Skeletal muscle cell (primary cell): ENCODE results near the gene MIX23.
A peak's percentile ranks its signal among the peaks of the same experiment; 100 is the strongest.

Experiments
- DNase-seq: peaks from one replicate; pipeline ENCODE4 v3.0.0-alpha.2; 2010; ENCODE audit warnings: low read depth
- H3K4me3 ChIP-seq: 2 replicates; pipeline ENCODE4 v1.5.1; 2011; ENCODE audit warnings: low read depth, mild to moderate bottlenecking, control low read depth, low read length, moderate library complexity

Gene MIX23

DNA sequence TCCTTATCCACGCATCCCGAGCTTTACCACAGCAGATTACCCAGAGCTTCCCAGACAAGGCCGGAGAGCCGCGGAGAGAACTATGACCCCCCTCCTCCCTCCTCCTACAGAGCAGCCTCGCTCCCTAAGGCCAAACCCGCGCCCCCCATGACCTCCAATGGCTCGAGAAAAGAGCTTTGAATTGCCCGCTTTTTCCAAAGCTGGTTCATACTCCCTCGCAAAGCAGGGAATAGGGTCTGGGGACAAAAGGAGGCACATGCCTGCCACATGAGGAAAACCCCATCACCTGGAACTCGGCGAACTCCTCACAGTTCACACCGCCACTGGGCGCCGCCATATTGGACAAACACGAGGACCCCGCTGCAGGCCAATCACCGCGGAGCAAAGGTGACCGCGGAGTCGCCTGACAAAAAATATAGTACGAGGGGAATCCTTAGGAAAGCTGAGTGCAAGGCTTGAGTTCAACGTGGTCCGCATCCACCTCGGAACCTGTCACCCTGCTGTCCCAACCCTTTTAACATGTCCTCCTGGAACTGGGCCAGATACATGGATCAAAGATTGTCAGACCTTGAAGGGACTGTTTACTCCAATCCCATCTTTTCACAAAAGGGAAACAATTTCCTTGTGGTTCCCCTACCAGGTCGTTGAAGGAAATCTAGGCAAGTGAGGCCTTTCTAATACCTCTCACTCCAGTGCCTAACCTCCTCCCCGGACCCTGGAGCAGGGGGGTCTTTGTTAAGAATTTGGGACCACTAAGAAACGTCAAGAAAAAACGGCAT, at the start of gene MIX23:
TSS of gene MIX23 (minus strand) at position 344 of the 779 bp plus-strand sequence. CDS start at position 337, 7 bp downstream.
- H3K4me3 ChIP-seq: peak within 1 kb of the TSS; percentile 95
- peak; percentile 45 for DNase-seq

DNA sequence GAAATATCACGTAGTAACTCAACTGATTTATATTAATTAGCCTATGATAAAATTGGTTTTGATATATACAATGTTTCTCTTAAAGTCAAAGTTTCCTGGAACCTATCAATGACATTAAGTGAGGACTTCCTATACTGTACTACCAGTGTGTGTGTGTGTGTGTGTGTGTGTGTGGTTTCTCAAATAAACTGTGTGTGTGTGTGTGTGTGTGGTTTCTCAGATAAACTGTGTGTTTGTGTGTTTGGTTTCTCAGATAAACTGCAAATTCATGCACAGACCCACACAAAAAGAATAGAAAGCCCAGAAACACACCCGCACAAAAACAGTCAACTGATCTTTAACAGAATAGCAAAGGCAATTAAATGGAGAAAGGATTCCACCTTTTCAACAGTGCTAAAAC, 47.3 kb upstream of the MIX23 start:
- no peak for DNase-seq
- H3K4me3 ChIP-seq: no peak overlapping the region

DNA sequence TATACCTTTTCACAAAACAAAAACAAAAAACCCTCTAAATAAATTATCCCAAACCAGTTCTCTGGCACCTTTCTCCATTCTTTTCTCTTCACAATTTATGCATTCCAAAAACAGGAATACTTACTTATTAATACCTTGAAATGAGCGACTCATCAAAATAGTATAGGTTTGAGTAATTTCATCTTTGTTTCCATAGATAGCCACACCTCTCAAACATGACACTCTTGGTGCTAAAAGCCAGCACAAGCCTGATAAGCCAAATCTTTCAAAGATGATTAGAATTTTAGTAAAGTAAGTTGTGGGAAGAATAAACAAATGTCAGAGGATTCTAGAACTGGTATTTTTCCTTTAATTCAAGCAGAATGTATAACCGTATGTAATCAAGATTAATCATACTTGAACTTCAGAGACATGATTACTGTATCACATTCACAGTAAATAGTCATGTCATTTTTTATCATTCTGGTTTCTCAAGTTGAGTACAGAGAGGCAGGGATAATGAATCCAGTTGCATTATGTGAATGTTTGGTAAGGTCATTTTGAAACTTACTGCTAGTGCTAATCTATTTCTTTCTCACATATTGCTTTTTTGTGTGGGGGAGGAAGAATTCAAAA, 44.9 kb upstream of the MIX23 start:
- no peak overlapping the region for H3K4me3 ChIP-seq
- DNase-seq: no peak

DNA sequence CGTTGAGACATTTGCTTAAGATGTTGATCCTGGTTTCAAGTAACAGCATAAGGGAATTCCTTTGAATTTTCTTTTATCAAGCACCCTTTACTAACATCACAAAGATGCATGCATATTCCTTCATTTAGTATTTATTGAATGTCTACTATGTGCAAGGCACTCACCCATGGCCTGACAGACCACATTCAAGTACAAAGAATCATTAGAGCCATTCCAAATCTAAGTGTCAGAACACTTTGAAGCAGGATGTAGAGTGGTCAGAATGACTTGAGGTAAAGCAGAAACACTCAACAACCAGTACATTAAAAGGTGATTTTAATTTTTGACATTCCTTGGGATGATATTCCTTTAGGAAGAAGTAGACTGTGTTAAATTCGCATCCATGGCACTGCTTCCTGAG, 38.8 kb upstream of the MIX23 start:
- no peak overlapping the region for H3K4me3 ChIP-seq
- DNase-seq: no peak

DNA sequence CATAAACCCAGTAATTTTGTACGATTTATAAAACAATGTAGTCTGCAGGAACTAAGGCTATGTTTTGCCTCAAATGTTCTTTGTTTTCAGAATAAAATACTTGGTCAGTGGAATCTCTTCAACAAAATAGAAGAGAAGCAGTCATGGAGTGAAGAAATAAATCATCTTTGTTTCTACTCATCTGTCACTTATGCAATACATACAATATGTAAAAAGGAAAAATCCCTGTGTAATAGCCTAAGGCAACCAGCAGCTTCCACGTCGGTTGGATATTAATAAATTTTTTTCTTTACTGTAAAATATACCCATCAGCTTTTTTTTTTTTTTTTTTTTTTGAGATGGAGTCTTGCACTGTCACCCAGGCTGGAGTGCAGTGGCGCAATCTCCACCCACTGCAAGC, 38.1 kb upstream of the MIX23 start:
- H3K4me3 ChIP-seq: no peak overlapping the region
- DNase-seq: no peak

DNA sequence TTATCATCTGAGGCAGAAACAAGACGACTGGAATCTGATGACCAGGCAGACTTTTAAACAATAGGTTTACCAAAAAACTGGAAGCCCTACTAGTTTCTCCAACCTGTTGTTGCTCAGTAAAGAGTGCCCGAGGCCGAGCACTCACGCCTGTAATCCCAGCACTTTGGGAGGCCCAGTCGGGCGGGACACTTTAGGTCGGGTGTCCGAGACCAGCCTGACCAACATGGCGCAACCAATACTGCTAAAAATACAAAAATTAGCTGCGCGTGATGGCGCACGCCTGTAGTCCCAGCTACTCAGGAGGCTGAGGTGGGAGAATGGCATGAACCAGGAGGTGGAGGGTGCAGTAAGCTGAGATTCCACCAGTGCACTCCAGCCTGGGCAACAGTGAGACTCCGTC, 33.9 kb upstream of the MIX23 start:
- peak overlapping the region; percentile 94 for H3K4me3 ChIP-seq
- DNase-seq: no peak

DNA sequence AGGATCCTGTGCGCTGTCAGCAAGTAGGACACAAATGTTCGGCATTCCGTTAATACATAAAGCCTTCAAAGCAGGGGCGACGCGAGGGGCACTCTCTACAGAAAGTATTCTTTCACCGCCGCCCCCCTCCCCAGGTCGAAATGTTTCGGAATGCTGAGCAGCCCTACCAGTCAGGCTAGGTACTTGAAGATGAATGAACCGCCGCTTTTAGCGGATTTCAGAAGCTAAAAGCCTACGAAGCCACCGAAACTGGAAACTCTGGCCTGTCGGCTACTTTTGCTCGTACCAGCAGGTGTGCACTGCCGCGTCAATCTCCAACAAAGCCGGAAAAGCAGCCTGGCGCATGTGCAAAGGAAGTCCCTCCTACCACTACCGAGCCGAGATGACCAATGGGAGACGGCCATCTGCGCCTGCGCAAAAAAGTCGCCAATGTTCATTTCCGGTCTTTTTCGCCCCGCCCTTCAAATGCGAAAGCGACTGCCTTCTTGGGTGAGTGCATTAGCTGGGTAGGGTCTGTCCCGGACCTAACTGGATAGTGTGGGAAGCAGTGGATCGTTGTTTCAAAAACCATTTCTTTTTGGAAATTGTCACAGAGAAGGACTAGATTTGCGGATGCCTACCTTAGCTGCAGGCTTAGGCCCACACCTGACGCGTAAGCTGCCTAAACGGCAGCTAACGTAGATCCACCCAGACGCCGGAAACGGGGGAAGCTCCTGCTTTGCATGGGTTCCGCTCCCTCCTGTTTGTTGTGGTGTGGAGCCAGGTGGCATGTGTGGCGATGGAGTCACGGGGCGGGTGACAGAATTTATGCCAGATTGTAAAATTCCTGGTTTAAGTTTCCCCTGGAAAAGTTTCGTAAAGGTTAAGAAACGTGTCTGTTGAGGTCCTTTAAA, 33.0 kb upstream of the MIX23 start, which contains the start of gene WDR5B:
TSS of gene WDR5B (minus strand) at position 301 of the 893 bp plus-strand sequence. CDS start 534 bp downstream, outside the sequence.
- peak within 1 kb of the TSS; percentile 94 for H3K4me3 ChIP-seq
- DNase-seq: peak; percentile 86

DNA sequence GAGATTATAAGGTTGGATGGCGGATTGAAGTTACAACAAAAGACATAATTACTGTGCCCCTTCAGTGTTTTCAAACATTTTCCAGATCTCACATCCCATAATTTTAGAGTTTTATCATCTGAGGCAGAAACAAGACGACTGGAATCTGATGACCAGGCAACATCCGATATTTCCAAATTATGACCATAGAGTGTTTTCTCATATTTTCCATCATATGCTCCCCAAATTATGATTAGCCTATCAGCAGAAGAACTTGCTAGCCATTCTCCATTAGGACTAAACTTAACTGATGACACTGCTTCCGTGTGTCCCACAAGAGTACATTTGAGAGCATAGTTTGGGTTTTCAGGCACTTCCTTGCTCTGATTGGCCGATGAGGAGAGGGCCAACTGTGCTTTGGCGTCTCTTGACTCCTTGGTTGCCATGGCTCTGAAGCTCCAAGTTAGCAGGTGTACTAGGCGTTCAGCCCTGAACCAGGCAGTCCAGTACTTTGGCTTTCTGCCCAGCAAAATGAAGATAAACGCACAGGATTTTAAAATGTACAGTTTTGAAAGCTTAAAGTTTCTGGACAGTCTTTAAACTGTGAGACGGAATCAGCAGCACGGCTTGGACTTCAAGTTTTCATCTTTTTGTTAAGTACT, 32.2 kb upstream of the MIX23 start:
- DNase-seq: peak; percentile 23
- peak overlapping the region; percentile 94 for H3K4me3 ChIP-seq

DNA sequence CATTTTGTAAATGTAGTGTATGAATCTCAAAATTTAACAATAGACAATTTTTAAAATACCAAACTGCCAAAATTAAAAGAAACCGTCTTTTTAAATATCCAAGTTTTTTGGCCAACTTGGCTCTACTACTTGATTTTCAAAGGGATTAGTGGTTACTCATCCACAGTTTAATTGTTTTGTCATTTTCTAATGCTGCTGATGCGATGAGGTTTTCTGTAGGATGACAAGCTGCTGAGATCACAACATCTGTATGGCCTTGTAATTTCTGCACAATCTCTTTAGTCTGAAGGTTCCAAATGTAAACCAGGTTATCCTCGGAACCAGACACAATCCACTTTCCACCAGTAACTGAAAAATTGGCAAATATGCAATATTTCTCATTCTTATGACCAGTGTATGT, 31.4 kb upstream of the MIX23 start:
- no peak overlapping the region for H3K4me3 ChIP-seq

DNA sequence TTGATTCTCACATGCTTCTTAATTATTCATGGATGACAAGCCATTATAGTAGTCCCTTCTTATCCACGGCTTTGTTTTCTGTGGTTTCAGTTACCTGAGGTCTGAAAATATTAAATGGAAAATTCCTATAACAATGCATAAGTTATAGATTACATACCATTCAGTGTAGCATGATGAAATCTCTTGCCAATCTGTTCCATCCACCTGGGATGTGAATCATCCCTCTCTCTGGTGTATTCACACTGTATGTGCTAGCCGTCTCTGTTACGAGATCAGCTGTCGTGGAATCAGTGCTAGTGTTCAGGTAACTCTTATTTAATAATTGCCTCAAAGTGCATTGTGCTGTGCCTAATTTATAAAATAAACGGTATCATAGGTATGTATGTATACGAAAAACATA, 27.6 kb upstream of the MIX23 start:
- DNase-seq: no peak

More for the DNA sequence above, 31.4 kb upstream of the MIX23 start:
- DNase-seq: no peak

DNA sequence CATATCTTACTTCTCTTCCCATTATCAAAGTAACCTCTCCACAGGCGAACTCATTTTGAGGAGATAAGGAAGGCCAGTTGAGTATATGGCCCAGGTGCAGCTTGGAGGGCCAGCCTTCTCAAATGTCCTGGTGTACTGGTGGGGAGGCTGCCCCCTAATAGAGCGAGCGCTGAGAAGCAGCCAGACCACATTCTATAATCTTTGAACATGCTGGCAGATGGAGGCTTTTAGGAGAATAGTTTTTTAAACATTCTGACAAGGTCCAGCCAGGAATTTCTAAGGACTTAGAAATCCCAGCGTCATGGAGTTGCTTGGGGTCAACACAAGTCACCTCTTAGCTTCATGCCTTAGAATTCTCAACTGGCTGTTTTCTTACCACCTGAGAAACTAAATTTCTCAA, 27.1 kb upstream of the MIX23 start:
- H3K4me3 ChIP-seq: no peak overlapping the region
- DNase-seq: no peak

More for the DNA sequence above, 27.6 kb upstream of the MIX23 start:
- no peak overlapping the region for H3K4me3 ChIP-seq

DNA sequence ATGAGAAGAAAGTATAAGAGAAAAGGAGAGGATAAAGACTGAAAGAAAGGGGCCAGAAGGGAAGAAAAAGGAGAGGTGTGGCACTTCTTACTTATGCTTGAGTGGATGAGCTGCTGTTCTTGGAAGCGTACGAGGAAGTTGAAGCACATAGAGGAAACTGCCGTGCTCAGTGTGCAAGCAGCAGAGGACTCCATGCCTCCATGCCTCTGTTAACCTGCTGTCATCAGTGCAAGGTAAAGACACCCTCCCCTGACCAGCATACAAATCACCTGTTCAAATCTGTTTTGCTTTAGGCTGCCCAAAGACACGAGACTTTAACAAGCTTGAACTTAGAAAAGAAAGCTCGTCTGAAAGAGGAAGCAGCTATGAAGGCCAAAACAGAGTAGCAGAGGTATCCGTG, 26.4 kb upstream of the MIX23 start:
- no peak for DNase-seq
- H3K4me3 ChIP-seq: no peak overlapping the region

DNA sequence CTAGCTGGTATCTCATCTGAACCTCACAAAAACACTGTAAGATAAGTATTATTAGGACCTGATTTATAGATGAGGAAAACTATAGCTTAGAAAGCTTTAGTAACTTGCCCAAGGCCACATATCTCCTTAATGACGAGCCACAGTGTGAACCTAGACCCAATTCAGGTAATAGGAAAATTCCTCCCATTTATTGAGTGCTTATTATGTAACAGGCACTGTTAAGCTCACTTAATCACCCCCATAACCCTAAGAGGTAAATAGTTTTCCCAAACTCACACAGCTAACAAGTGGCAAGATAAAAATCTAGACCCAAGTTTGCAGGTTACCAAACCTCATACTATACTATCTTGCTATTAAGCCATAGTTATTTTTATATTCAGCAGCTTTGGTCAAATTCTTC, 24.9 kb upstream of the MIX23 start:
- H3K4me3 ChIP-seq: no peak overlapping the region

DNA sequence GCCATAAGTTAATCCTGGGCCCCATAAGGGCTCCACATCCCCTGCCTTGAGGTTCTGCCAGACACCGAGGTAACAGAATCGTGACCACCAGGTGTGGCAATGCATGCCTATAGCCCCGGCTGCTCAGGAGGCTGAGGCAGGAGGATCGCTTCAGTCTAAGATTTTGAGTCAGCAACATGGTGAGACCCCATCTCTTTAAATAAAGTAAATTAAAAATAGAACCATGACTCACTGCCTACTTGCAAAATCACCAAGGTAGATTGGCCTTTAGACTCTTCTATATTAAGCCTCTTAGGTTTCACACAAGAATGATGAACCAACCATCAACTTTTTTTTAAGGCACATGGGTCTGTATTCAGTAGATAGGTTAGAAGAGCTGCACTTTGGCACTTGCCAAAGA, 23.2 kb upstream of the MIX23 start:
- no peak overlapping the region for H3K4me3 ChIP-seq
- DNase-seq: no peak

More for the DNA sequence above, 24.9 kb upstream of the MIX23 start:
- DNase-seq: no peak

DNA sequence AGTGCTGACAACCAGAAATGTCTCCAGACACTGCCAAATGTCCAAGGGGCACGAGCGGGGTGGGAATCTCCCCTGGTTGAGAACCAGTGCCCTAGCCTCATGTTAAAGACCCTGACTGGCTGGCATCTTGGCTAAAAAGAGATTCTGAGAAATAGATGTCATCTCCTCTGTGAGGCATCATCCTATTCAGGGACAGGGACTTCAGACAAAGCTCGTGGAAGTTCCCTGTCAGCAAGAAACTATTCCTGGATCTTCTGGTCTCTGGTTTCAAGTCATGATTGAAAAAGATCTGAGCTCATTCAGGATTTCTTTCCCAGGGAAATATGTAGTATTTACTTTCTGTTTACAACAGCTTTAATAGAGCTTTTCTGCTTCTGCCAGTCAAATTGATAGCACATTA, 22.0 kb upstream of the MIX23 start:
- DNase-seq: no peak
- no peak overlapping the region for H3K4me3 ChIP-seq

DNA sequence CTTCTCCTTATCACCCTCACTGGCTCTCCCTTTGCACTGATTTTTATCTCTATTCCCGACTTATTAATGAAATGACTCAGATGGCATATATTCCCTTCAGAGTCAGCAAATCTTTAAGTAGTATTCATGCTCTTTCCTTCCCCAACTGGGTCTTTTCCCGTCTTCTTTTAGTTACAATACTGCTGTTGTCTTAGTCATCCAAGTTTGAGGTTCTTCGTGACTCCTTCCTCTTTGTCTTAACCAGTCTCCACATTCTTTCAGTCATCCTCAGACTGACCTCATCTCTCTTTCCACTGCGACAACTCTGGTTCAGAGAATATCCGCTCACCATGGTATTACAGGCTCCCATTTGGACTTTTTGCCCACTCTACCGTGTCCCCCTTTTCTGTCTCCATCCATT, 20.5 kb upstream of the MIX23 start:
- H3K4me3 ChIP-seq: no peak overlapping the region
- no peak for DNase-seq

DNA sequence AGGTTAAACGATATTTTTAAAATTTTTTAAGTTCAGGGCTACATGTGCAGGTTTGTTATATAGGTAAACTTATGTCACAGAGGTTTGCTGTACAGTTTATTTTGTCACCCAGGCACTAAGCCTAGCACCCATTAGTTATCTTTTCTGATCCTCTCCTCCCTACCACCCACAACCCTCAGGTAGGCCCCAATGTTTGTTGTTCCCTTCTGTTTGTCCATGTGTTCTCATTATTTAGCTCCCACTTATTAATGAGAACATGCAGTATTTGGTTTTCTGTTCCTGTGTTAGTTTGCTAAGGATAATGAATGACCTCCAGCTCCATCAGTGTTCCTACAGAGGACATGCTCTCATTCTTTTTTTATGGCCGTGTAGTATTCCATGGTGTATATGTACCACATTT, 15.9 kb upstream of the MIX23 start:
- DNase-seq: no peak
- no peak overlapping the region for H3K4me3 ChIP-seq

DNA sequence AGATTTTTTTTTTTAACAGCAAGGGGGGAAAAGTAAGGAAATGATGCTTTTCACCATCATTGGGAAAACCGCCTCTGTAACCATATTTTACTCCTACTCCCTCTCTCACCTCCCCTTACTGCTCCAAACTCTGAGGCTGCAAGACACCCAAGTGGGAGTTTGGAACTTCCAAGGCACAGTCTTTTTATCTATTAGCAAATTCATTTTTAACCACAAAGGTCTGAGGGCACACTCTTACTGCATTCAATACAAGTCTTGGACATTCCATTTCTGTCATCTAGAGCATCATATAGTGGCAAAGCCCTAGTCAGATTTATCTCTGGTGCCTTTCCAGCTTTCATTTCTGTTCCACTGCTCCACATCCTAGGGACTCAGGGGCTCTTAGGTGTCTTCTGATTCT, 14.2 kb upstream of the MIX23 start:
- no peak for DNase-seq
- H3K4me3 ChIP-seq: no peak overlapping the region

DNA sequence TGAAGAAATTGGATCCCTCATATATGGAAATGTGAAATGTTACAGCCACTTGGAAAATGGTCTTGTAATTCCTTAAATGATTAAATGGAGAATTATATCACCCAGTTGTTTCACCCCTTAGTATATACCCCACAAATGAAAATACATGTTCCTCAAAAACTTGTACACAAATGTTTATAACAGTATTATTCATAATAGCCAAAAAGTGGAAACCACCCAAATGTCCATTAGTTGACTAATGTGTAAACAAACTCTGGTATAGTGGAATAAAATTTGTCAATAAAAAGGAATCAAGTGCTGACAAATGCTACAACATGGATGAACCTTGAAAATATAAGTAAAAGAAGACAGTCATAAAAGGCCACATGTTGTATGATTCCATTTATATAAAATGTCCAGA, 13.5 kb upstream of the MIX23 start:
- H3K4me3 ChIP-seq: no peak overlapping the region
- DNase-seq: no peak

DNA sequence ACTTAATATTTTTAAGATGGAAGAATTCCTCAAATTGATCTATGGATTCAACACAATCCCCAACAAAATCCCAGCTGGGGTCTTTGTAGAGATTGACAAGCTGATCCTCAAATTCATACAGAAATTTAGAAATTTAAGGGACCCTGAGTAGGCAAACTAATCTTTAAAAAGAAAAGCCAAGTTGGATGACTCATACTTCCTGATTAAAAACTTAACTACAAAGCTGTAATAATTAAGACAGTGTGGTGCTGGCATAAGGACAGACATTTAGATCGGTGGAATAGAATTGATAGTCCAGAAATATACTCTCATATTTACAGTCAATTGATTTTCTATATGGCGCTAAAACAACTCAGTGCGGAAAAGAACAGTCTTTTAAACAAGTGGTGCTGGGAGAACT, 12.6 kb upstream of the MIX23 start:
- DNase-seq: no peak
- H3K4me3 ChIP-seq: no peak overlapping the region
